Measurements from ENCODE around the gene ZNF205. TPM values are rescaled to one million over a fixed set of nuclear protein-coding genes. Genes with fewer than 3 reads are reported as not detected.
"Not testable (repeated sequence)": the region's sequence is repeated elsewhere in the genome, so short reads cannot be mapped to it uniquely, and the experiment has no call there.

ZNF205 gene
- total RNA-seq, 6 experiments from 2014 or later, result 4.0 to 8.4 (median 5.4) TPM

DNA sequence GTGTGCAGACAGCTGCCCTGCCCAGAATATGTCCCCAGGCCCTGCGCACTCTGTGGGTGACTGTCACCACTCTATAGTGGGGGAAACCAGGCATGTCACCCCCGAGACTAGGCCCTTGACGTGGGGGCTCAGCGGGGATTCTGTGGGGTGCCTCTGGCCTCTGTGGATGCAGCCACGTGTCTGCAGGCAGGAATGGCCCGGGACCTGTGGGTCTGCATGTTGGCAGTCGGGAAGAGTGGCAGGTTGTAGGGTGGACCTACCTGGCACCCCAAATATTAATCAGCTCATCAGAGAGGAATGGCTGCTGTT is 46.0 kb upstream of the ZNF205 start:
- H3K4me3 ChIP-seq, result peak overlapping the region; percentile 65 to 72 (median 66)
- intact Hi-C loops (cut with DNase I), result no loop called here
- peak overlapping the region; percentile 96 to 97 (median 97) for H3K27ac ChIP-seq
- H3K9me3 ChIP-seq, result no peaks in the 10 kb centered on the region
- ATAC-seq (no peak), DNase-seq (no peak)
- peaks cover 0 to 14% (median 5%) of the 10 kb centered on the region in 4 donors for H3K36me3 ChIP-seq
- TF ChIP-seq, protein P1, sequence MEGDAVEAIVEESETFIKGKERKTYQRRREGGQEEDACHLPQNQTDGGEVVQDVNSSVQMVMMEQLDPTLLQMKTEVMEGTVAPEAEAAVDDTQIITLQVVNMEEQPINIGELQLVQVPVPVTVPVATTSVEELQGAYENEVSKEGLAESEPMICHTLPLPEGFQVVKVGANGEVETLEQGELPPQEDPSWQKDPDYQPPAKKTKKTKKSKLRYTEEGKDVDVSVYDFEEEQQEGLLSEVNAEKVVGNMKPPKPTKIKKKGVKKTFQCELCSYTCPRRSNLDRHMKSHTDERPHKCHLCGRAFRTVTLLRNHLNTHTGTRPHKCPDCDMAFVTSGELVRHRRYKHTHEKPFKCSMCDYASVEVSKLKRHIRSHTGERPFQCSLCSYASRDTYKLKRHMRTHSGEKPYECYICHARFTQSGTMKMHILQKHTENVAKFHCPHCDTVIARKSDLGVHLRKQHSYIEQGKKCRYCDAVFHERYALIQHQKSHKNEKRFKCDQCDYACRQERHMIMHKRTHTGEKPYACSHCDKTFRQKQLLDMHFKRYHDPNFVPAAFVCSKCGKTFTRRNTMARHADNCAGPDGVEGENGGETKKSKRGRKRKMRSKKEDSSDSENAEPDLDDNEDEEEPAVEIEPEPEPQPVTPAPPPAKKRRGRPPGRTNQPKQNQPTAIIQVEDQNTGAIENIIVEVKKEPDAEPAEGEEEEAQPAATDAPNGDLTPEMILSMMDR (IDR thresholded peaks at IDR 0.05), result no peak
- TF ChIP-seq POLR2A (IDR thresholded peaks at IDR 0.05), result no peak
- no peaks in the 10 kb centered on the region for H3K27me3 ChIP-seq
- WGBS (ENCODE audit: insufficient coverage, low coverage, low lambda C conversion rate, missing lambda C conversion rate), result no CpG with 5 or more reads among the region's 7 CpGs
- peaks cover 0 to 17% (median 3%) of the 10 kb centered on the region in 4 donors for H3K4me1 ChIP-seq

DNA sequence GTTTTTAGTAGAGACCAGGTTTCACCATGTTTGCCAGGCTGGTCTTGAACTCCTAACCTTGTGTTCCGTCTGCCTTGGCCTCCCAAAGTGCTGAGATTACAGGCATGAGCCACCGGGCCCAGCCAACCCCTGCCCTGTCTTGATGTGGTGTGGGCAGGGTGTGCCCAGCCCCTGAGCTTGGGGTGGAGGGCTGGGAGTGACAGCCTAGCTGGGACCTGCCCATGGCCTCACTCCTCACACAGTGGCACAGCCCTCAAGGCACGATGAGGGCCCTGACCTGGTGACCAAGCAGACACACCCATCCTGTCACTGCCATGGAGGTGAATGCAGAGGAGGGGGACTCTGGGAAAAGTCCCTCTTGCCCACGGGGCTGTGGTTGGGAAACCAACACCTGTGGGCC is 43.9 kb upstream of the ZNF205 start:
- Histone ChIP-seq H3K4me3 (peak overlapping the region in 1 of 3 donors; percentile 72), H3K9me3 (no peaks in the 10 kb centered on the region), H3K27ac (no peak overlapping the region), H3K27me3 (no peaks in the 10 kb centered on the region), H3K4me1 (peaks cover 0 to 17% (median 3%) of the 10 kb centered on the region in 4 donors), H3K36me3 (peaks cover 0 to 14% (median 5%) of the 10 kb centered on the region in 4 donors)
- ATAC-seq, result no peak
- intact Hi-C loops (cut with DNase I), result no loop called here
- 80% methylated on average over 1 of the region's 4 CpGs for WGBS (ENCODE audit: insufficient coverage, low coverage, low lambda C conversion rate, missing lambda C conversion rate)
- no peak for TF ChIP-seq POLR2A (IDR thresholded peaks at IDR 0.05)
- TF ChIP-seq, protein P1 (IDR thresholded peaks at IDR 0.05), result no peak
- no peak for DNase-seq

DNA sequence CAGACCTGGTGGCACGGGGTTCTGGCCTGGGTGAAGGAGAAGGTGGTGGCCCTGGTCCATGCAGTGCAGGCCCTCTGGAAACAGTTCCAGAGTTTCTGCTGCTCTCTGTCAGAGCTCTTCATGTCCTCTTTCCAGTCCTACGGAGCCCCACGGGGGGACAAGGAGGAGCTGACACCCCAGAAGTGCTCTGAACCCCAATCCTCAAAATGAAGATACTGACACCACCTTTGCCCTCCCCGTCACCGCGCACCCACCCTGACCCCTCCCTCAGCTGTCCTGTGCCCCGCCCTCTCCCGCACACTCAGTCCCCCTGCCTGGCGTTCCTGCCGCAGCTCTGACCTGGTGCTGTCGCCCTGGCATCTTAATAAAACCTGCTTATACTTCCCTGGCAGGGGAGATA is 43.2 kb upstream of the ZNF205 start:
- peaks cover 0 to 14% (median 5%) of the 10 kb centered on the region in 4 donors for H3K36me3 ChIP-seq
- intact Hi-C loops (cut with DNase I), result not testable (repeated sequence)

DNA sequence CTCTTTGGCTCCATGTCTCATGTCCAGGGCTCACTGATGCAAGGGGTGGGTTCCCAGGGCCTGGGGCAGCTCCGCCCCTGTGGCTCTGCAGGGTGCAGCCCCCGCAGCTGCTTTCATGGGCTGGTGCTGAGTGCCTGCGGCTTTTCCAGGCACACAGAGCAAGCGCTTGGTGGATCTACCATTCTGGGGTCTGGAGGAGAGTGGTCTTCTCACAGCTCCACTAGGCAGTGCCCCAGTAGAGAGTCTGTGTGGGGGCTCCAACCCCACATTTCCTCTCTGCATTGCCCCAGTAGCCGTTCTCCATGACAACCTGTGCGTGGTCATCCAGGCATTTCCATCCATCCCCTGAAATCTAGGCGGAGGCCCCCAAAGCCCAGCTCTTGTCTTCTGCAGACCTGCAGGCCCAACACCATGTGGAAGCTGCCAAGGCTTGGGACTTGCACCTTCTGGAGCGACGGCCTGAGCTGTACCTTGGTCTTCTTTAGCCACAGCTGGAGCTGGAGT is 41.7 kb upstream of the ZNF205 start:
- H3K27me3 ChIP-seq, result no peaks in the 10 kb centered on the region
- H3K4me1 ChIP-seq, result peaks cover 0 to 10% (median 3%) of the 10 kb centered on the region in 4 donors
- 90% methylated on average over 4 of the region's 9 CpGs for WGBS (ENCODE audit: insufficient coverage, low coverage, low lambda C conversion rate, missing lambda C conversion rate)
- intact Hi-C loops (cut with DNase I), result no loop called here
- H3K36me3 ChIP-seq, result peaks cover 0 to 14% (median 5%) of the 10 kb centered on the region in 4 donors
- peak in 1 of 4 donors; percentile 7 for ATAC-seq
- no peak overlapping the region for H3K4me3 ChIP-seq
- TF ChIP-seq, protein P1 (IDR thresholded peaks at IDR 0.05), result no peak
- TF ChIP-seq POLR2A (IDR thresholded peaks at IDR 0.05), result no peak
- H3K27ac ChIP-seq, result no peak overlapping the region
- no peaks in the 10 kb centered on the region for H3K9me3 ChIP-seq
- DNase-seq, result no peak

More for the DNA sequence above, 43.2 kb upstream of the ZNF205 start:
- H3K27ac ChIP-seq, H3K9me3 ChIP-seq, H3K27me3 ChIP-seq, H3K4me3 ChIP-seq, ATAC-seq, DNase-seq: not testable (repeated sequence)
- WGBS (ENCODE audit: insufficient coverage, low coverage, low lambda C conversion rate, missing lambda C conversion rate), result 94% methylated on average over 2 of the region's 11 CpGs
- H3K4me1 ChIP-seq, result peaks cover 0 to 17% (median 3%) of the 10 kb centered on the region in 4 donors

DNA sequence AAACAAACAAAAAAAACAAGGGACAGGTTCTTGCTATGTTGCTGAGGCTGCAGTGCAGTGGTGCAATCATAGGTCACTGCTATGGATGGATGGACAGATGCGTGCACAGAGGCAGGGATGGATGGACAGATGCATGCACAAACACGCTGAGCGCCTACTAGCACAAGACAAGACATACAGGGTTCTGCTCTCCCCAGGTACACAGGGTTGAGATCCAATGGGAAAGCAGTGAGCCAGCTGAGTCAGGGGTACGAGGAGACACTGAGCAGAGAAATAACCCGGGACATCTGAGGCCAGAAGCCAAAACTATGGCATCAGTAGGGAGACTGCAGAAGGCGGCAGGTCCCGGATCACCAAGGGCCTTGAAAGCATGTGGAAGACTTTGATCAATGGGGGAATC is 40.7 kb upstream of the ZNF205 start:
- intact Hi-C loops (cut with DNase I), result no loop called here

DNA sequence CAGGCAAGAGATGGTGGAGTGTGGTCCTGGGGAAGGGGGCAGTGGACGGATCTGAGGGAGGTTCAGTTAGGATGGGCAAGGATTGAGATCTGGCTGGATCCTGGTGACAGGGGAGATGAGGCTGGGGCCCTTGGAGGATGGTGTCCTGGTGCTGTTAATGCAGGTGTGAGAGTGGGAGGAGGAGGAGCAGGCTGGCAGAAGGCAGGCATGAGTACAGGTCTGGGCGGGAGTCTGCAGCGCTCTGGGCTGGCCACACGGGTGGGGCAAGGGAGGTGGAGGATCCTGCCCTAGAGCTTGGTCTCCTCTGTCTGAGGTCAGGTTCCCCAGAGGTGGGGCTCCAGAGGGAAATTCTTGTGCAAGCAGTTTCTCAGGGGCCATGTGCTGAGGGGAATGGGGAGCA is 40.2 kb upstream of the ZNF205 start:
- DNase-seq, result peak in 1 of 3 donors; percentile 40
- H3K27me3 ChIP-seq; intact Hi-C loops (cut with DNase I); H3K4me1 ChIP-seq; H3K4me3 ChIP-seq; H3K27ac ChIP-seq; H3K9me3 ChIP-seq: not testable (repeated sequence)
- peak in 2 of 4 donors; percentile 8 for ATAC-seq
- 38% methylated on average over 2 of the region's 4 CpGs for WGBS (ENCODE audit: insufficient coverage, low coverage, low lambda C conversion rate, missing lambda C conversion rate)
- peaks cover 0 to 14% (median 5%) of the 10 kb centered on the region in 4 donors for H3K36me3 ChIP-seq

More for the DNA sequence above, 40.7 kb upstream of the ZNF205 start:
- Histone ChIP-seq H3K27ac (no peak overlapping the region), H3K4me3 (no peak overlapping the region), H3K4me1 (peaks cover 0 to 10% (median under 1%) of the 10 kb centered on the region in 4 donors), H3K36me3 (peaks cover 0 to 14% (median 5%) of the 10 kb centered on the region in 4 donors), H3K27me3 (no peaks in the 10 kb centered on the region), H3K9me3 (no peaks in the 10 kb centered on the region)
- DNase-seq (peak in 1 of 3 donors; percentile 20), ATAC-seq (peak in 1 of 4 donors; percentile 1)
- 66% methylated on average over 7 of the region's 7 CpGs for WGBS (ENCODE audit: insufficient coverage, low coverage, low lambda C conversion rate, missing lambda C conversion rate)
- TF ChIP-seq POLR2A (IDR thresholded peaks at IDR 0.05), result no peak
- TF ChIP-seq, protein P1 (IDR thresholded peaks at IDR 0.05), result no peak

DNA sequence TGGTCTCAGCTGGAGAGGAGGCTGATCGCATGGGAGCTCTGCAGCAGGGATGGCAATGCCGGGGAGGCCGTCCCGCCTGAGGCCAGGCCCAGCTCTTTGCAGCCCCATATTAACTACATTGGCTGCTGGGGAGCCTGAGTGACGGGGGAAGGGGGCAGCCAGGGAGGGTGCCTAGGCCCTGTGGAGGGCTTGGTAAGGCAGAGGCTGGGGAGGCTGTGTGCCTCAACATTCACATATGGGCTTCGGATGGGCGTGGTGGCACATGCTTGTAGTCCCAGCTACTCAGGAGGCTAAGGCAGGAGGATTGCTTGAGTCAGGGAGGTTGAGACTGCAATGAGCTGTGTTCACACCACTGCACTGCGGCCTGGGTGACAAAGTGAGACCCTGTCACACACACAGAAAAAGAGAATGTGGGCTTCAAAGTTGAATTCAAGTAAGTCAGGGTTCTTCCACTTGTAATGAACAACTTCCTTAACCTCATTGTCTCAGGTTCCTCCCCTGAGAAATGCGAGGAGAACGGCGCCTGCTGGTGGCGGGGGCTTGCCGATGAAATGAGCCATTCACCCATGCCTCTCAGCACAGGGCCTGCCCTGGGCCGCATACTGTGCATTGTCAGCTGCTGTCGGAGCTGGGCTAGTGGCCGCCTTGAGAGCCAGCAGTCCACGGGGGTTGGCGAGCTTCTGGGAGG is 39.7 kb upstream of the ZNF205 start:
- H3K27me3 ChIP-seq; H3K27ac ChIP-seq; intact Hi-C loops (cut with DNase I); ATAC-seq; H3K4me1 ChIP-seq; H3K9me3 ChIP-seq; H3K4me3 ChIP-seq: not testable (repeated sequence)
- DNase-seq, result peak in 1 of 3 donors; percentile 19
- H3K36me3 ChIP-seq, result peaks cover 0 to 13% (median 2%) of the 10 kb centered on the region in 4 donors
- 49% methylated on average over 9 of the region's 18 CpGs for WGBS (ENCODE audit: insufficient coverage, low coverage, low lambda C conversion rate, missing lambda C conversion rate)

All from right lobe of liver (tissue), 6 donors.